Activated naive CD8-positive, alpha-beta T cell treated with anti-CD3 and anti-CD28 coated beads, Interleukin-2, amount 50 U/mL, for 24 hours (primary cell): ENCODE data around the gene STAT6.

Experiments used
- ATAC-seq: fragments of 150-1000 bp; cut with Tn5 transposase; one replicate; pipeline ENCODE4 v1.10.0; 2021
- DNase-seq: peaks from one replicate; pipeline ENCODE4 v3.0.0; 2021
- H3K27ac Mint-ChIP-seq: one replicate; pipeline ENCODE4 v1.8.0; 2021; ENCODE audit warnings: mild to moderate bottlenecking, mixed read lengths
- H3K27me3 Mint-ChIP-seq: one replicate; pipeline ENCODE4 v1.8.0; 2021; ENCODE audit warnings: mixed read lengths
- H3K36me3 Mint-ChIP-seq: one replicate; pipeline ENCODE4 v1.8.0; 2021; ENCODE audit warnings: low read depth, mixed read lengths
- H3K4me1 Mint-ChIP-seq: one replicate; pipeline ENCODE4 v1.8.0; 2021; ENCODE audit warnings: mixed read lengths
- H3K4me3 Mint-ChIP-seq: one replicate; pipeline ENCODE4 v1.8.0; 2021; ENCODE audit warnings: mild to moderate bottlenecking, moderate library complexity, mixed read lengths
- H3K9me3 Mint-ChIP-seq: one replicate; pipeline ENCODE4 v1.8.0; 2021; ENCODE audit warnings: mixed read lengths

The STAT6 gene

GRCh38 chr12:57151741-57152630 is 40.8 kb upstream of the STAT6 start:
- no peak overlapping the region for H3K27ac Mint-ChIP-seq
- no peak overlapping the region for H3K4me3 Mint-ChIP-seq
- no peaks in the 10 kb centered on the region for H3K4me1 Mint-ChIP-seq
- DNase-seq (no peak), ATAC-seq (no peak)
- H3K27me3 Mint-ChIP-seq, result no peaks in the 10 kb centered on the region
- no peaks in the 10 kb centered on the region for H3K36me3 Mint-ChIP-seq
- H3K9me3 Mint-ChIP-seq, result no peaks in the 10 kb centered on the region

- no peak for DNase-seq
- Mint-ChIP-seq H3K27ac (no peak overlapping the region), H3K4me3 (no peak overlapping the region), H3K27me3 (no peaks in the 10 kb centered on the region), H3K4me1 (no peaks in the 10 kb centered on the region), H3K9me3 (no peaks in the 10 kb centered on the region), H3K36me3 (no peaks in the 10 kb centered on the region)
- no peak for ATAC-seq
Observed at GRCh38 chr12:57150400-57151000, 39.3 kb upstream of the STAT6 start.

- ATAC-seq (no peak), DNase-seq (no peak)
- Mint-ChIP-seq H3K4me1 (no peaks in the 10 kb centered on the region), H3K9me3 (no peaks in the 10 kb centered on the region), H3K36me3 (no peaks in the 10 kb centered on the region), H3K4me3 (no peak overlapping the region), H3K27ac (no peak overlapping the region), H3K27me3 (no peaks in the 10 kb centered on the region)
Observed at GRCh38 chr12:57149245-57149900, 38.2 kb upstream of the STAT6 start.

GRCh38 chr12:57148469-57149244 is 37.5 kb upstream of the STAT6 start:
- no peaks in the 10 kb centered on the region for H3K4me1 Mint-ChIP-seq
- no peak for ATAC-seq
- no peaks in the 10 kb centered on the region for H3K36me3 Mint-ChIP-seq
- H3K27me3 Mint-ChIP-seq, result no peaks in the 10 kb centered on the region
- H3K4me3 Mint-ChIP-seq, result no peak overlapping the region
- no peak overlapping the region for H3K27ac Mint-ChIP-seq
- H3K9me3 Mint-ChIP-seq, result no peaks in the 10 kb centered on the region
- no peak for DNase-seq

GRCh38 chr12:57146961-57147944 is 36.1 kb upstream of the STAT6 start, which contains the start of gene LRP1-AS:
Gene LRP1-AS (minus strand): TSS chr12:57147619.
- no peak for ATAC-seq
- H3K27me3 Mint-ChIP-seq, result no peaks in the 10 kb centered on the region

GRCh38 chr12:57146092-57146491 is 34.9 kb upstream of the STAT6 start:
- Mint-ChIP-seq H3K27me3 (no peaks in the 10 kb centered on the region), H3K4me1 (peaks cover 6% of the 10 kb centered on the region), H3K36me3 (no peaks in the 10 kb centered on the region), H3K4me3 (no peak overlapping the region), H3K9me3 (no peaks in the 10 kb centered on the region), H3K27ac (no peak overlapping the region)
- DNase-seq, result no peak
- no peak for ATAC-seq

More at GRCh38 chr12:57146961-57147944, 36.1 kb upstream of the STAT6 start, which contains the start of gene LRP1-AS:
- Mint-ChIP-seq H3K4me1 (peaks cover 6% of the 10 kb centered on the region), H3K27ac (no peak within 1 kb of the TSS), H3K4me3 (no peak within 1 kb of the TSS), H3K36me3 (no peaks in the 10 kb centered on the region), H3K9me3 (no peaks in the 10 kb centered on the region)
- no peak for DNase-seq

- Mint-ChIP-seq H3K36me3 (no peaks in the 10 kb centered on the region), H3K4me1 (peaks cover 6% of the 10 kb centered on the region), H3K27me3 (no peaks in the 10 kb centered on the region), H3K9me3 (no peaks in the 10 kb centered on the region), H3K4me3 (no peak overlapping the region), H3K27ac (no peak overlapping the region)
- no peak for ATAC-seq
- DNase-seq, result no peak
Observed at GRCh38 chr12:57145460-57146059, 34.4 kb upstream of the STAT6 start.

DNA sequence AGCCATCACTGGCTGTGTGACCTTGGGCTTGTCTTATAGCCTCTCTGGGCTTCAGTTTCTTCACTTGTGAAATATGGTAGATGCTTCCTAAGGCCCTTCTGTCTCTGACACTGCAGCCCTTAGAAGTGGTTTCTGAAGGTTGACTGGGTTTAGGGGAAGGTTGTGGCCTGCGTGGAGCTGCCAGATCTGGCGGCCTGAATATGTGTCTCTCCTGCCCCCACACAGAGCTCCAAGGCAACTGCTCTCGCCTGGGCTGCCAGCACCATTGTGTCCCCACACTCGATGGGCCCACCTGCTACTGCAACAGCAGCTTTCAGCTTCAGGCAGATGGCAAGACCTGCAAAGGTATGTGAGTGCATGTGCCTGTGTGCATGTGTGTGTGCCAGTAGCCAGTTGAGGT is 32.3 kb upstream of the STAT6 start:
- ATAC-seq, result peak; percentile 50
- DNase-seq, result no peak
- peaks cover 2% of the 10 kb centered on the region for H3K27me3 Mint-ChIP-seq
- peaks cover 6% of the 10 kb centered on the region for H3K4me1 Mint-ChIP-seq
- H3K4me3 Mint-ChIP-seq, result no peak overlapping the region
- H3K36me3 Mint-ChIP-seq, result no peaks in the 10 kb centered on the region
- no peak overlapping the region for H3K27ac Mint-ChIP-seq
- H3K9me3 Mint-ChIP-seq, result no peaks in the 10 kb centered on the region

DNA sequence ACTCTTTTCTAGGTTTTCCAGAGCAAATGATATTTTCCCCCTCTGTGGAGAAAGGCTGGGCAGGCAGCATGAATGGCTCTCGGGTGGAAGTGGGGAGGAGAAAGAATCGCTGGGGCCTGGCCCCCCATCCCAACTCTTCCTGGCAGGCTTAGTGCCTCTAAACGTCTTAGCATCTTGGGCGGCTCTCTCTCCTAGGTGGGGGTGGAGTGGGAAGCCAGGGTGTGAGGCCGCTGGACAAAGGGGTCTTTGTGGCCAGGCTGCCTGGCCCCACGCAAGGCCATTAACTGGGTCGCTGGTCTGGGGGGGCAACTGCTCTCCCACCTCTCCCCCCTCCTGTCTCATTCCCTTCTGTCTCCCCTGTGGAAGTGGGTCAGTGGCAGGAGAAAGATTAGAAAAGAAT is 31.6 kb upstream of the STAT6 start:
- no peaks in the 10 kb centered on the region for H3K36me3 Mint-ChIP-seq
- no peak for ATAC-seq
- H3K4me3 Mint-ChIP-seq, result no peak overlapping the region
- no peaks in the 10 kb centered on the region for H3K9me3 Mint-ChIP-seq
- H3K4me1 Mint-ChIP-seq, result peaks cover 6% of the 10 kb centered on the region
- no peak overlapping the region for H3K27ac Mint-ChIP-seq
- H3K27me3 Mint-ChIP-seq, result peaks cover 2% of the 10 kb centered on the region
- DNase-seq, result no peak

DNA sequence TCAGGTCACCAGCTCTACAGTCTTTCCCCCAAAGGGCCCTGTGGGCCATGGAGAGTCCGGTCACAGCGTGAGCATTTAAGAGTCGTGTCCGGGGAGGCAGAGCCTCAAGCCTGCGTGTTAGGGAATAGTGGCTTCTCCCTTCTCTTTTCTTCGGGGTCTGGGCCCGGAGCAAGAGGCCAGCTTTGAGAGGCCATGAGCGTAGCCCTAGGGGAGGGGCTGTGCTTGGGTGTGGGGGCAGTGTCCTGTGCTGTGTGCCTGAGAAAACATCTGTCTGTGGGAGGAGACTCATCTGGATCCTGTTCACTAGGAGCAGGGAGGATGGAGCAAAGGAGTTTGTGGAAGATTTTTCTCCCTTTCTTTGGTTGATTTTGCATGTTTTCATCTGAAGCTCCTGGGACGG is 31.0 kb upstream of the STAT6 start:
- peaks cover 6% of the 10 kb centered on the region for H3K4me1 Mint-ChIP-seq
- DNase-seq (no peak), ATAC-seq (no peak)
- peaks cover 2% of the 10 kb centered on the region for H3K27me3 Mint-ChIP-seq
- H3K36me3 Mint-ChIP-seq, result no peaks in the 10 kb centered on the region
- H3K9me3 Mint-ChIP-seq, result no peaks in the 10 kb centered on the region
- H3K4me3 Mint-ChIP-seq, result no peak overlapping the region
- H3K27ac Mint-ChIP-seq, result no peak overlapping the region

GRCh38 chr12:57141249-57141648 is 30.1 kb upstream of the STAT6 start:
- no peak overlapping the region for H3K4me3 Mint-ChIP-seq
- H3K27me3 Mint-ChIP-seq, result peaks cover 2% of the 10 kb centered on the region
- no peaks in the 10 kb centered on the region for H3K36me3 Mint-ChIP-seq
- no peak for ATAC-seq
- H3K27ac Mint-ChIP-seq, result no peak overlapping the region
- H3K4me1 Mint-ChIP-seq, result peaks cover 6% of the 10 kb centered on the region
- no peaks in the 10 kb centered on the region for H3K9me3 Mint-ChIP-seq
- no peak for DNase-seq

DNA sequence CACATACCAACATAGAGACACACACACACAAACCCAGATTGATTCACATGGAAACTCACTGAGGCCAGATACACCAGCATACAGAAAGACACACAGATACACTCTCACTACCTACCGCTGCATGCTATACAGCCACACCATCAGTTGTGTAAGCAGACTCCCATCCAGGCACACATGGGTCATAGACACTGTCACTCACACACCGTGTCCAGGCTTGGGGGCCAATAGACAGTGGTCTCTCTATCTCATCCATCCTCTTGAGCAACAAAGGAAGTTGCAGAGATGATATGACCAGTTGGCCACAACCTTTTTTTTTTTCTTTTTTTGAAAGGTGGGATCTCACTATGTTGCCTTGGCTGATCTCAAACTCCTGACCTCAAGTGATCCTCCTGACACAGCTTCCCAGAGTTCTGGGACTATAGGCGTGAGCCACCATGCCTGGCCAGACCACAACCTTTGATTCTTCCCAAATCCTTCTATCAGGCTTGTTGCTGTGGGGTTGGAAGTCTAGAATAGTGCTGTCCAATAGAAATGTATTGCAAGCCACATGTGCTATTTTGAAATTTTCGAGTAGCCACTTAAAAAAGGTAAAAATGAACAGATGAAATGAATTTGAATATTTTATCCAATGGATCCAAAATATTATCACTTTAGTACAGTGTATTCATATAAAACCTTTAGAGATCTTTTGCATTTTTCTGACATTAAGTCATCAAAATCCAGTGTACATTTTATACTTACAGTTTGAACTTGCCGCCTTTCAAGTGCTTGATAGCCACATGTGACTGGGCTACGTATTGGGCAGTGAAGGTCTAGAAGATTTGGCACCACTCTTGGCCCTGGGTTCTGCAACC is 28.9 kb upstream of the STAT6 start:
- Mint-ChIP-seq H3K27ac (no peak overlapping the region), H3K4me3 (no peak overlapping the region), H3K4me1 (peaks cover 6% of the 10 kb centered on the region), H3K36me3 (no peaks in the 10 kb centered on the region), H3K9me3 (no peaks in the 10 kb centered on the region), H3K27me3 (peaks cover 2% of the 10 kb centered on the region)
- no peak for ATAC-seq
- DNase-seq, result no peak
